ENCODE results near the gene TLCD1. TPM values are rescaled to one million over a fixed set of nuclear protein-coding genes. Genes with fewer than 3 reads are reported as not detected.

Gene TLCD1
- total RNA-seq, 1 donor from 2014 or later: 3.8 TPM

GRCh38 chr17:28675980-28676379 is 50.1 kb downstream of the TLCD1 start:
- Mint-ChIP-seq H3K27ac (ENCODE audit: unreplicated experiment) (no peak overlapping the region), H3K27me3 (ENCODE audit: unreplicated experiment) (no peaks in the 10 kb centered on the region), H3K4me3 (ENCODE audit: unreplicated experiment) (no peak overlapping the region), H3K36me3 (ENCODE audit: unreplicated experiment) (peaks cover 61% of the 10 kb centered on the region), H3K9me3 (ENCODE audit: unreplicated experiment) (no peaks in the 10 kb centered on the region), H3K4me1 (ENCODE audit: unreplicated experiment) (no peaks in the 10 kb centered on the region)
- no peak for DNase-seq (ENCODE audit: extremely low spot score, unreplicated experiment)
- TF ChIP-seq CTCF (IDR thresholded peaks at IDR 0.05): peak; percentile 15

GRCh38 chr17:28675490-28675889 is 50.5 kb downstream of the TLCD1 start:
- Mint-ChIP-seq H3K36me3 (ENCODE audit: unreplicated experiment) (peaks cover 64% of the 10 kb centered on the region), H3K4me1 (ENCODE audit: unreplicated experiment) (no peaks in the 10 kb centered on the region), H3K27me3 (ENCODE audit: unreplicated experiment) (no peaks in the 10 kb centered on the region), H3K27ac (ENCODE audit: unreplicated experiment) (no peak overlapping the region), H3K9me3 (ENCODE audit: unreplicated experiment) (no peaks in the 10 kb centered on the region), H3K4me3 (ENCODE audit: unreplicated experiment) (no peak overlapping the region)
- no peak for DNase-seq (ENCODE audit: extremely low spot score, unreplicated experiment)
- TF ChIP-seq CTCF (IDR thresholded peaks at IDR 0.05): no peak

Other genes with a start within 250 kb of the TLCD1 start
- gene FOXN1, start 219.9 kb downstream of the TLCD1 start, total RNA-seq: not detected in 2 replicates
- gene UNC119, start 173.6 kb downstream of the TLCD1 start, total RNA-seq: 26.0 and 34.9 TPM in 2 replicates
- 80.0 and 84.3 TPM in 2 replicates for gene PIGS, start 154.7 kb downstream of the TLCD1 start, total RNA-seq
- gene ALDOC, start 149.3 kb downstream of the TLCD1 start, total RNA-seq: 2.7 and 3.2 TPM in 2 replicates
- gene SPAG5, start 127.2 kb downstream of the TLCD1 start, total RNA-seq: 15.2 and 15.6 TPM in 2 replicates
- gene RSKR, start 112.0 kb downstream of the TLCD1 start, total RNA-seq: 7.9 and 10.3 TPM in 2 replicates
- gene BLTP2, start 81.1 kb downstream of the TLCD1 start, total RNA-seq: 159 and 173 TPM in 2 replicates
- gene SDF2, start 64.3 kb downstream of the TLCD1 start, total RNA-seq: 71.0 and 73.0 TPM in 2 replicates
- gene SUPT6H, start 64.0 kb downstream of the TLCD1 start, total RNA-seq: 91.2 and 92.0 TPM in 2 replicates
- gene PROCA1, start 14.3 kb downstream of the TLCD1 start, total RNA-seq: 2.1 and 3.0 TPM in 2 replicates
- 153 TPM in 2 replicates for gene RAB34, start 8.4 kb downstream of the TLCD1 start, total RNA-seq
- 1,390 and 1,395 TPM in 2 replicates for gene RPL23A, start 6.2 kb downstream of the TLCD1 start, total RNA-seq
- 8.5 and 9.9 TPM in 2 replicates for gene NEK8, start 2.6 kb upstream of the TLCD1 start, total RNA-seq
- gene TRAF4, start 17.8 kb upstream of the TLCD1 start, total RNA-seq: 76.1 and 95.5 TPM in 2 replicates
- 19.4 and 21.2 TPM in 2 replicates for gene FAM222B, start 116.6 kb upstream of the TLCD1 start, total RNA-seq
- 38.3 and 38.5 TPM in 2 replicates for gene ERAL1, start 128.8 kb upstream of the TLCD1 start, total RNA-seq
- gene FLOT2, start 171.5 kb upstream of the TLCD1 start, total RNA-seq: 95.8 and 104 TPM in 2 replicates
- gene DHRS13, start 176.8 kb upstream of the TLCD1 start, total RNA-seq: 10.7 and 12.4 TPM in 2 replicates
- 50.3 and 52.8 TPM in 2 replicates for gene PHF12, start 225.3 kb upstream of the TLCD1 start, total RNA-seq